ENCODE measurements around the gene CLEC18A. TPM values are rescaled to one million over a fixed set of nuclear protein-coding genes. Genes with fewer than 3 reads are reported as not detected.

CLEC18A gene
- total RNA-seq, 1 donor from 2014 or later, result 0.28 TPM

DNA sequence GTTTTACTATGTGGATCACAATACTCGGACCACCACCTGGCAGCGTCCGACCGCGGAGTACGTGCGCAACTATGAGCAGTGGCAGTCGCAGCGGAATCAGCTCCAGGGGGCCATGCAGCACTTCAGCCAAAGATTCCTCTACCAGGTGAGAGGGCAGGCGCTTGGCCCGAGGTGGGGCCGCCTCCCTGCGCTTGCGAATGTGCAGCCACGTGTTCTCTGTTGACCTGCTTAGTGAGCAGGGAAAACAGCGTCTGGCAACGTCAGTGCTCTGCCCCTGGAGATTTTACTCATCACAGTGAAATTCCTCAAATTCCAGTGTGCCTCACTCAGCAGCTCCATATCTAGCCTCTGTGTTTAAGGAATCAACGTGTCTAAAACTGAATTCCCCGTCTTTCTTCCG is 33.4 kb upstream of the CLEC18A start:
- TF ChIP-seq, protein P1, sequence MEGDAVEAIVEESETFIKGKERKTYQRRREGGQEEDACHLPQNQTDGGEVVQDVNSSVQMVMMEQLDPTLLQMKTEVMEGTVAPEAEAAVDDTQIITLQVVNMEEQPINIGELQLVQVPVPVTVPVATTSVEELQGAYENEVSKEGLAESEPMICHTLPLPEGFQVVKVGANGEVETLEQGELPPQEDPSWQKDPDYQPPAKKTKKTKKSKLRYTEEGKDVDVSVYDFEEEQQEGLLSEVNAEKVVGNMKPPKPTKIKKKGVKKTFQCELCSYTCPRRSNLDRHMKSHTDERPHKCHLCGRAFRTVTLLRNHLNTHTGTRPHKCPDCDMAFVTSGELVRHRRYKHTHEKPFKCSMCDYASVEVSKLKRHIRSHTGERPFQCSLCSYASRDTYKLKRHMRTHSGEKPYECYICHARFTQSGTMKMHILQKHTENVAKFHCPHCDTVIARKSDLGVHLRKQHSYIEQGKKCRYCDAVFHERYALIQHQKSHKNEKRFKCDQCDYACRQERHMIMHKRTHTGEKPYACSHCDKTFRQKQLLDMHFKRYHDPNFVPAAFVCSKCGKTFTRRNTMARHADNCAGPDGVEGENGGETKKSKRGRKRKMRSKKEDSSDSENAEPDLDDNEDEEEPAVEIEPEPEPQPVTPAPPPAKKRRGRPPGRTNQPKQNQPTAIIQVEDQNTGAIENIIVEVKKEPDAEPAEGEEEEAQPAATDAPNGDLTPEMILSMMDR (IDR thresholded peaks at IDR 0.05; ENCODE audit: unreplicated experiment), result no peak
- Mint-ChIP-seq H3K27ac (ENCODE audit: unreplicated experiment) (no peak overlapping the region), H3K36me3 (ENCODE audit: low read depth, unreplicated experiment) (peaks cover 7% of the 10 kb centered on the region), H3K4me3 (ENCODE audit: unreplicated experiment) (no peak overlapping the region), H3K9me3 (ENCODE audit: unreplicated experiment) (no peaks in the 10 kb centered on the region), H3K4me1 (ENCODE audit: unreplicated experiment) (no peaks in the 10 kb centered on the region), H3K27me3 (ENCODE audit: unreplicated experiment) (peaks cover 2% of the 10 kb centered on the region)
- no peak for DNase-seq (ENCODE audit: low spot score)

DNA sequence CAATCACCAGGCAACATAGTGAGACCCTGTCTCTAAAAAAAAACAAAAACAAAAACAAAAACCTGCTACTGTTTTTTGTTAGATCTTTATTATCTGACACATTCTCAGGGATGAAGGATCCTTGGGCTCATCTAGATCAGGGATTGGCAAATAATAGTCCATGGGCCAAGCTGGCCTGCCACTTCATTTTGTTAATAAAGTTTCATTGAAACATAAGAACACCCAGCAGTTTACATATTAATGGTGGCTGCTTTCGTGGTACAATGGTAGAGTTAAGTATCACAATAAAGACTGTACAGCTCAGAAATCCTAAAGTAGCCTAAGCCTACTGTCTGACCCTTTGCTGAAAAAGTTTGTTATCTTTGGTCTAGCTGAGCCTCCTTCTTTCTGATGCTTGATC is 32.9 kb upstream of the CLEC18A start:
- no peaks in the 10 kb centered on the region for H3K9me3 Mint-ChIP-seq (ENCODE audit: unreplicated experiment)
- H3K4me1 Mint-ChIP-seq (ENCODE audit: unreplicated experiment), result no peaks in the 10 kb centered on the region
- TF ChIP-seq, protein P1 (IDR thresholded peaks at IDR 0.05; ENCODE audit: unreplicated experiment), result no peak
- H3K27me3 Mint-ChIP-seq (ENCODE audit: unreplicated experiment), result peaks cover 2% of the 10 kb centered on the region
- no peak for DNase-seq (ENCODE audit: low spot score)
- no peak overlapping the region for H3K27ac Mint-ChIP-seq (ENCODE audit: unreplicated experiment)
- H3K4me3 Mint-ChIP-seq (ENCODE audit: unreplicated experiment), result no peak overlapping the region
- peaks cover 7% of the 10 kb centered on the region for H3K36me3 Mint-ChIP-seq (ENCODE audit: low read depth, unreplicated experiment)

DNA sequence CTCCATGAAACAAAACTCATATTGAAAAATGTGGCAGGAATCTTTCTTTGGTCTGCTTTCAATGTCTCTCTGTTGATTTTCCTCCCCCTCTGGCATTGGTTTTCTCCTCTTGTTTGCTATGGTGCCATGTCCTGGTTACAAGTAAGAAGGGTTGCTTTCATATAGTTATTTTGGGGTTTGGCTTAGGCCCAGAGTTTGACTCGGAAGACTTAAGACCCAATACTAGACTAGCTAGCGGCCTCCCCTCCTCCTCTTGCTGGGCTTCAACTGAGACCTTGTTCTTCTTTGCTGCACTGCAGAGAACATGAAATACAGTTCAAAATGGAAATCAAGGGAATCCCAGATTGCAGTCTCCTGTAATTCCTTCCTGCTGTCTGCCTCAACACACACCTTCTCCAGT is 30.0 kb upstream of the CLEC18A start:
- peaks cover 3% of the 10 kb centered on the region for H3K4me1 Mint-ChIP-seq (ENCODE audit: unreplicated experiment)
- no peak overlapping the region for H3K27ac Mint-ChIP-seq (ENCODE audit: unreplicated experiment)
- no peak for DNase-seq (ENCODE audit: low spot score)

DNA sequence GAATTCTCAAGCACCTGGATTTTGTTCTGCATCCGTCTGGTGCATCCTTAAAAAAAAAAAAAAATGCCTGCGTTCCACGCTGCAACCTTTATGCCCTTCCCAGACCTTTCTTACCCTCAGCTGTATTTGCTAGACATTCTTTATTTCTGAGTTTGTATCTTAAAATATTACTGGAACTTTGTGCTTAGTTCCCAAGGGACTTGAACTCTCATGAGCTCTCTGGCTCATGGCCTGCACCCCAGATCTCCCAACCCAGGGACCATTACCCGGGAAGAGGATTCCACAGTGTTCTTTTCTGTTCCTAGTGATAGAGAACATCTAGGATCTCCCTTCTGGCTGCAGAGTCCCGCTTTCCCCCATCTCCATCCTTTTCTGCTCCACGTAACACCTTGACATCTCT is 28.9 kb upstream of the CLEC18A start:
- no peaks in the 10 kb centered on the region for H3K9me3 Mint-ChIP-seq (ENCODE audit: unreplicated experiment)
- peaks cover 3% of the 10 kb centered on the region for H3K27me3 Mint-ChIP-seq (ENCODE audit: unreplicated experiment)
- H3K27ac Mint-ChIP-seq (ENCODE audit: unreplicated experiment), result no peak overlapping the region
- H3K4me3 Mint-ChIP-seq (ENCODE audit: unreplicated experiment), result no peak overlapping the region
- H3K4me1 Mint-ChIP-seq (ENCODE audit: unreplicated experiment), result peaks cover 3% of the 10 kb centered on the region
- peaks cover 7% of the 10 kb centered on the region for H3K36me3 Mint-ChIP-seq (ENCODE audit: low read depth, unreplicated experiment)
- TF ChIP-seq, protein P1 (IDR thresholded peaks at IDR 0.05; ENCODE audit: unreplicated experiment), result no peak
- no peak for DNase-seq (ENCODE audit: low spot score)

More for the DNA sequence above, 30.0 kb upstream of the CLEC18A start:
- Mint-ChIP-seq H3K36me3 (ENCODE audit: low read depth, unreplicated experiment) (peaks cover 7% of the 10 kb centered on the region), H3K4me3 (ENCODE audit: unreplicated experiment) (no peak overlapping the region), H3K9me3 (ENCODE audit: unreplicated experiment) (no peaks in the 10 kb centered on the region), H3K27me3 (ENCODE audit: unreplicated experiment) (peaks cover 3% of the 10 kb centered on the region)
- TF ChIP-seq, protein P1 (IDR thresholded peaks at IDR 0.05; ENCODE audit: unreplicated experiment), result no peak

DNA sequence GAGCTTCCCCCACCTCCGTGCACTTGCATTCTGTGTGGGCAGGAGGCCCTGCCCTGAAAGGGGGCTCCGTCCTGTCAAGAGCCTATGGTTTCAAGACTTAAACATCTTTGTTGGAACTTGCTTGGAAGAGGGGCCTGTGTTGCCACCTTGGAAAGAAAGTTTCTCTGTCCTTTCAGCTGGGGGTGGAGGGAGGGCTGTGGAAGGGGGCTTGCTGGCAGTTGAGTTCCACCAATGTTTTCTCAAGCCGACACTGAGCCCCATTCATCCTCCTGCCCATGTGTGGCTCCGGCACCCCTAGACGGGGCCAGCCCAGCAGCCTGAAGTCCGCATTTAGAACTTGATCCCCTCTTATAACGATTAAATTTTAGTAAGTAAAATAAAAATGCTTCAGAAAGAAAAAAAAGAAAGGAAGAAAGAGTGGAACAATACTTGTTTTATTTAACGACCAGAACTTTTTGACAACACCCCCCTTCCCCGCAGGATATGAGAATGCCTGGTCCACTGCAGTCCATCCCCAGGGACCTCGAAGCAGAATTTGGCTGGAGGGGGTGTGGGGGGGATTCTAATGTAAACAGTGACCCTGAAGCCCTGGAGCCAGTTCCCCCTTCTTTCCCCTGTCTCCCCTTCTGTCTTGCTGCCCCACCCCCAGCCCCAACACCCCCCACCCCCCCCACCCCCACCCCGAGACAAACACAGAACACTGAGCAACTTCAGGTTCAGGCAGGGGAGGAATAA is 26.9 kb upstream of the CLEC18A start:
- H3K27ac Mint-ChIP-seq (ENCODE audit: unreplicated experiment), result no peak overlapping the region

More for the DNA sequence above, 26.9 kb upstream of the CLEC18A start:
- peaks cover 3% of the 10 kb centered on the region for H3K27me3 Mint-ChIP-seq (ENCODE audit: unreplicated experiment)
- H3K36me3 Mint-ChIP-seq (ENCODE audit: low read depth, unreplicated experiment), result no peaks in the 10 kb centered on the region
- H3K9me3 Mint-ChIP-seq (ENCODE audit: unreplicated experiment), result no peaks in the 10 kb centered on the region
- DNase-seq (ENCODE audit: low spot score), result no peak
- H3K4me1 Mint-ChIP-seq (ENCODE audit: unreplicated experiment), result peaks cover 3% of the 10 kb centered on the region
- no peak overlapping the region for H3K4me3 Mint-ChIP-seq (ENCODE audit: unreplicated experiment)
- TF ChIP-seq, protein P1 (IDR thresholded peaks at IDR 0.05; ENCODE audit: unreplicated experiment), result no peak

Data from endothelial cell (in vitro differentiated cells).